ENCODE measurements around the gene ADAMTS14. TPM values are rescaled to one million over a fixed set of nuclear protein-coding genes. Genes with fewer than 3 reads are reported as not detected.
"Not testable (repeated sequence)": the region's sequence is repeated elsewhere in the genome, so short reads cannot be mapped to it uniquely, and the experiment has no call there.

The ADAMTS14 gene
- total RNA-seq, 1 donor from 2014 or later = 4.1 TPM

DNA sequence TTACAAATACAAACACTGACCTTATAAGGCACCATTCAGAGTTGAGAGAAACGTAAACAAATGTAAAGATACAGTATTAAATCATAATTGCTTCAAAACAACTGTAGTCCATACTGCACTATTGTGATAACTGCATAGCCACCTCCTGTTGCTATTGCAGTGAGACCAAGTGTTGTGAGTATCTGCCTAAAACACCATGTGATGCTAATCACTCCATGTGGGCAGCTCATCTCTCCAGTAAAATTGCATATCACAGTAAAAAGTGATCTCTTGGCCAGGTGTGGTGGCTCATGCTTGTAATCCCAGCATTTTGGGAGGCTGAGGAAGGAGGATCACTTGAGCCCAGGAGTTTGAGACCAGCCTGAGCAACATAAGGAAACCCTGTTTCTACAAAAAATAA is 43.0 kb upstream of the ADAMTS14 start:
- Mint-ChIP-seq H3K27ac (no peak overlapping the region), H3K27me3 (ENCODE audit: low read depth) (peaks cover 7% of the 10 kb centered on the region), H3K36me3 (no peaks in the 10 kb centered on the region), H3K4me1 (peaks cover 9% of the 10 kb centered on the region), H3K9me3 (peaks cover 18% of the 10 kb centered on the region), H3K4me3 (no peak overlapping the region)
- TF ChIP-seq CTCF (IDR thresholded peaks at IDR 0.05; ENCODE audit: unreplicated experiment) = no peak
- DNase-seq (ENCODE audit: low spot score in 2 of 2, unreplicated experiment in 2 of 2) = no peak

DNA sequence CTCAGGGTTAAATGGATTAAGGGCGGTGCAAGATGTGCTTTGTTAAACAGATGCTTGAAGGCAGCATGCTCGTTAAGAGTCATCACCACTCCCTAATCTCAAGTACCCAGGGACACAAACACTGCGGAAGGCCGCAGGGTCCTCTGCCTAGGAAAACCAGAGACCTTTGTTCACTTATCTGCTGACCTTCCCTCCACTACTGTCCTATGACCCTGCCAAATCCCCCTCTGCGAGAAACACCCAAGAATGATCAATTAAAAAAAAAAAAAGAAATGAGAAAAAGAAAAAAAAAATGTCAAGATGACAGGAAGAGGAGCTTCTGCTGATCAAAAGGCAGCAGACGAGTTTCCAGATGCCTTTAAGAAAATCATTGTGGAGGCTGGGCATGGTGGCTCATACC is 40.6 kb upstream of the ADAMTS14 start:
- H3K36me3 Mint-ChIP-seq; H3K27me3 Mint-ChIP-seq (ENCODE audit: low read depth); H3K4me3 Mint-ChIP-seq; H3K4me1 Mint-ChIP-seq; H3K27ac Mint-ChIP-seq; DNase-seq (ENCODE audit: low spot score in 2 of 2, unreplicated experiment in 2 of 2): not testable (repeated sequence)
- H3K9me3 Mint-ChIP-seq = peaks cover 13% of the 10 kb centered on the region

DNA sequence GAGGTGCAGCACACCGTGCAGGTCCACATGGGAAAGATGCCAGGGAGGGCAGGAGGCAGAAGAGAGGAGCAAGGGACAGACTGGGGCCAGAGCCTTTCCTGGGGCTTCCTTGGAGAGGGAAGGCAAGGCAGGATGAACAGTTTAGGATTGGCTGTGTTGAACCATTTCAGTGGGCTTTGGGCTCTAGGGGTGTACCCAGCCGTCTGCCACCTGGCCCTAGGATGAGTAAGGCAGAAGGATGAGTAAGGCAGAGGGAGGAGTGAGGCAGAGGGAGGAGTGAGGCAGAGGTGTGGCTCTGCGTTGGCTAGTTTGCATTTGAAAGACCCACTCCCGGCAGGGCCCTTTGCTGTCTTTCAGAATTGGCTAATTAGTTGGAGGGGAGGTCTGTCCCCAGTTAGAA is 38.3 kb upstream of the ADAMTS14 start:
- H3K4me3 Mint-ChIP-seq = no peak overlapping the region
- H3K9me3 Mint-ChIP-seq = peaks cover 8% of the 10 kb centered on the region
- H3K36me3 Mint-ChIP-seq = no peaks in the 10 kb centered on the region
- DNase-seq (ENCODE audit: low spot score in 2 of 2, unreplicated experiment in 2 of 2) = no peak
- TF ChIP-seq CTCF (IDR thresholded peaks at IDR 0.05; ENCODE audit: unreplicated experiment) = no peak
- no peaks in the 10 kb centered on the region for H3K4me1 Mint-ChIP-seq
- H3K27me3 Mint-ChIP-seq (ENCODE audit: low read depth) = peaks cover 7% of the 10 kb centered on the region
- H3K27ac Mint-ChIP-seq = no peak overlapping the region

- H3K9me3 Mint-ChIP-seq; H3K36me3 Mint-ChIP-seq; H3K27me3 Mint-ChIP-seq (ENCODE audit: low read depth); H3K4me3 Mint-ChIP-seq; H3K4me1 Mint-ChIP-seq; H3K27ac Mint-ChIP-seq; DNase-seq (ENCODE audit: low spot score in 2 of 2, unreplicated experiment in 2 of 2): not testable (repeated sequence)
These were observed 37.8 kb upstream of the ADAMTS14 start for GRCh38 chr10:70634515-70634914.

- peaks cover 36% of the 10 kb centered on the region for H3K27me3 Mint-ChIP-seq (ENCODE audit: low read depth)
- H3K4me3 Mint-ChIP-seq; H3K27ac Mint-ChIP-seq; H3K36me3 Mint-ChIP-seq; H3K4me1 Mint-ChIP-seq; DNase-seq (ENCODE audit: low spot score in 2 of 2, unreplicated experiment in 2 of 2); H3K9me3 Mint-ChIP-seq: not testable (repeated sequence)
These were observed 32.5 kb upstream of the ADAMTS14 start for GRCh38 chr10:70639640-70640383.

DNA sequence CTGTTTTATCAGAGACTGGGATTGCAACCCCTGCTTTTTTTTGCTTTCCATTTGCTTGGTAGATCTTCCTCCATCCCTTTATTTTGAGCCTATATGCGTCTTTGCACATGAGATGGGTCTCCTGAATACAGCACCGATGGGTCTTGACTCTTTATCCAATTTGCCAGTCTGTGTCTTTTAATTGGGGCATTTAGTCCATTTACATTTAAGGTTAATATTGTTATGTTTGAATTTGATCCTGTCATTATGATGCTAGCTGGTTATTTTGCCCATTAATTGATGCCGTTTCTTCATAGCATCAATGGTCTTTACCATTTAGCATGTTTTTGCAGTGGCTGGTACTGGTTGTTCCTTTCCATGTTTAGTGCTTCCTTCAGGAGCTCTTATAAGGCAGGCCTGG is 29.0 kb upstream of the ADAMTS14 start:
- H3K4me1 Mint-ChIP-seq; DNase-seq (ENCODE audit: low spot score in 2 of 2, unreplicated experiment in 2 of 2); H3K36me3 Mint-ChIP-seq; H3K4me3 Mint-ChIP-seq; H3K9me3 Mint-ChIP-seq; H3K27ac Mint-ChIP-seq: not testable (repeated sequence)
- H3K27me3 Mint-ChIP-seq (ENCODE audit: low read depth) = peaks cover 36% of the 10 kb centered on the region

DNA sequence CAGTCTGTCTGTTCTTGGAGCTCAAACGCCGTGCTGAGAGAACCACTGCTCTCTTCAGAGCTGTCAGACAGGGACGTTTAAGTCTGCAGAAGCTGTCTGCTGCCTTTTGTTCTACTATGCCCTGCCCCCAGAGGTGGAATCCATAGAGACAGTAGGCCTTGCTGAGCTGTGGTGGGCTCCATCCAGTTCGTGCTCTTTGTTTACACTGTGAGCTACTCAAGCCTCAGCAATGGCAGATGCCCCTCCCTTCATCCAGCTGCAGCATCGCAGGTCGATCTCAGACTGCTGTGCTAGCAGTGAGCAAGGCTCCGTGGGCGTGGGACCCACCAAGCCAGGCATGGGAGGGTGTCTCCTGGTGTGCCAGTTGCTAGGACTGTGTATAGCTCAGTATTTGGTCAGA is 27.3 kb upstream of the ADAMTS14 start:
- not testable (repeated sequence) for H3K4me1 Mint-ChIP-seq; H3K36me3 Mint-ChIP-seq; H3K4me3 Mint-ChIP-seq; DNase-seq (ENCODE audit: low spot score in 2 of 2, unreplicated experiment in 2 of 2); H3K27ac Mint-ChIP-seq
- Mint-ChIP-seq H3K27me3 (ENCODE audit: low read depth) (peaks cover 36% of the 10 kb centered on the region), H3K9me3 (peaks cover 21% of the 10 kb centered on the region)

DNA sequence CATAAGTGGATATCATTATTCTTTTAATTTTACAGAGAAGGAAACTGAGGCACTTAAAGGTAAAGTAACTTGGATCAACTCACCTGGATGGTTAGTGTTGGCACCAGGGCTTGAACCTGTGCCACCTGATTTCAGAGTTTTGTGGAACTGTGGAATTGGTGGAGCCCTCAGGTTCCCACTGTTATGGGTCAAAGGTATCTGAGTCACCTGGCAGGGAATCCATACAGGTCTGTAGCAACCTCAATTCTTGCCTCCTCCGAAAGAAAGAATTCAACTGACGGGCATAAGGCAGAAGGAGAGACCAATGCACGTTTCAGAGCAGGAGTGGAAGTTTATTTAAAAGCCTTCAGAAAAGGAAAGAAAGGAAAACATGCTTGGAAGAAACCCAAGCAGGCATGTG is 25.2 kb upstream of the ADAMTS14 start:
- H3K4me1 Mint-ChIP-seq = no peaks in the 10 kb centered on the region
- peaks cover 33% of the 10 kb centered on the region for H3K9me3 Mint-ChIP-seq
- H3K27ac Mint-ChIP-seq = no peak overlapping the region
- no peak for DNase-seq (ENCODE audit: low spot score in 2 of 2, unreplicated experiment in 2 of 2)
- no peaks in the 10 kb centered on the region for H3K36me3 Mint-ChIP-seq
- TF ChIP-seq CTCF (IDR thresholded peaks at IDR 0.05; ENCODE audit: unreplicated experiment) = no peak
- H3K27me3 Mint-ChIP-seq (ENCODE audit: low read depth) = peaks cover 21% of the 10 kb centered on the region
- H3K4me3 Mint-ChIP-seq = no peak overlapping the region
